ENCODE measurements around the gene ADRA1B. TPM values are rescaled to one million over a fixed set of nuclear protein-coding genes. Genes with fewer than 3 reads are reported as not detected.

Gene ADRA1B
- total RNA-seq, 1 donor, result 0.36 TPM

GRCh38 chr5:159911349-159911748 lies 4.9 kb upstream of the ADRA1B start:
- no peak overlapping the region for H3K4me2 ChIP-seq (ENCODE audit: insufficient read depth, low read length)
- no peak for TF ChIP-seq CTCF (IDR thresholded peaks at IDR 0.05; ENCODE audit: extremely low read depth, low read depth, low read length)
- no peak for DNase-seq (ENCODE audit: insufficient read length, low spot score, missing footprints)
- H4K20me1 ChIP-seq (ENCODE audit: insufficient read depth, low read length), result no peaks in the 10 kb centered on the region
- H3K4me1 ChIP-seq (ENCODE audit: insufficient read depth, low read length), result peaks cover 20% of the 10 kb centered on the region
- H3K79me2 ChIP-seq (ENCODE audit: insufficient read depth, low read length), result no peaks in the 10 kb centered on the region
- no peaks in the 10 kb centered on the region for H3K36me3 ChIP-seq (ENCODE audit: insufficient read depth, low read length)
- no peak overlapping the region for H3K4me3 ChIP-seq (ENCODE audit: insufficient read depth, low read length)
- H3K9me3 ChIP-seq (ENCODE audit: low read depth, low read length), result no peaks in the 10 kb centered on the region
- H3K27ac ChIP-seq (ENCODE audit: low read depth, low read length), result no peak overlapping the region
- no peak overlapping the region for H2AFZ ChIP-seq (ENCODE audit: low read length)
- no peaks in the 10 kb centered on the region for H3K27me3 ChIP-seq (ENCODE audit: insufficient read depth, low read length)

- Histone ChIP-seq H3K4me1 (ENCODE audit: insufficient read depth, low read length) (peaks cover 20% of the 10 kb centered on the region), H3K27ac (ENCODE audit: low read depth, low read length) (peak overlapping the region; percentile 44), H3K4me2 (ENCODE audit: insufficient read depth, low read length) (peak overlapping the region; percentile 56), H3K9me3 (ENCODE audit: low read depth, low read length) (no peaks in the 10 kb centered on the region), H3K79me2 (ENCODE audit: insufficient read depth, low read length) (no peaks in the 10 kb centered on the region), H3K4me3 (ENCODE audit: insufficient read depth, low read length) (peak overlapping the region; percentile 14), H4K20me1 (ENCODE audit: insufficient read depth, low read length) (no peaks in the 10 kb centered on the region), H3K27me3 (ENCODE audit: insufficient read depth, low read length) (no peaks in the 10 kb centered on the region), H2AFZ (ENCODE audit: low read length) (no peak overlapping the region), H3K36me3 (ENCODE audit: insufficient read depth, low read length) (no peaks in the 10 kb centered on the region)
- no peak for DNase-seq (ENCODE audit: insufficient read length, low spot score, missing footprints)
- no peak for TF ChIP-seq CTCF (IDR thresholded peaks at IDR 0.05; ENCODE audit: extremely low read depth, low read depth, low read length)
These were observed 4.1 kb upstream of the ADRA1B start for GRCh38 chr5:159912033-159912800.

- H3K4me2 ChIP-seq (ENCODE audit: insufficient read depth, low read length), result peak overlapping the region; percentile 56
- H3K79me2 ChIP-seq (ENCODE audit: insufficient read depth, low read length), result no peaks in the 10 kb centered on the region
- H2AFZ ChIP-seq (ENCODE audit: low read length), result no peak overlapping the region
- peaks cover 20% of the 10 kb centered on the region for H3K4me1 ChIP-seq (ENCODE audit: insufficient read depth, low read length)
- no peaks in the 10 kb centered on the region for H3K9me3 ChIP-seq (ENCODE audit: low read depth, low read length)
- H4K20me1 ChIP-seq (ENCODE audit: insufficient read depth, low read length), result no peaks in the 10 kb centered on the region
- H3K36me3 ChIP-seq (ENCODE audit: insufficient read depth, low read length), result no peaks in the 10 kb centered on the region
- no peaks in the 10 kb centered on the region for H3K27me3 ChIP-seq (ENCODE audit: insufficient read depth, low read length)
- H3K27ac ChIP-seq (ENCODE audit: low read depth, low read length), result peak overlapping the region; percentile 44
- peak; percentile 94 for DNase-seq (ENCODE audit: insufficient read length, low spot score, missing footprints)
- H3K4me3 ChIP-seq (ENCODE audit: insufficient read depth, low read length), result peak overlapping the region; percentile 14
- TF ChIP-seq CTCF (IDR thresholded peaks at IDR 0.05; ENCODE audit: extremely low read depth, low read depth, low read length), result no peak
These were observed 3.2 kb upstream of the ADRA1B start for GRCh38 chr5:159913048-159913447.

GRCh38 chr5:159913501-159913900 lies 2.8 kb upstream of the ADRA1B start:
- Histone ChIP-seq H3K27me3 (ENCODE audit: insufficient read depth, low read length) (no peaks in the 10 kb centered on the region), H3K36me3 (ENCODE audit: insufficient read depth, low read length) (no peaks in the 10 kb centered on the region), H3K4me2 (ENCODE audit: insufficient read depth, low read length) (peak overlapping the region; percentile 56), H3K4me3 (ENCODE audit: insufficient read depth, low read length) (no peak overlapping the region), H3K9me3 (ENCODE audit: low read depth, low read length) (no peaks in the 10 kb centered on the region), H2AFZ (ENCODE audit: low read length) (no peak overlapping the region), H3K4me1 (ENCODE audit: insufficient read depth, low read length) (peaks cover 20% of the 10 kb centered on the region), H3K79me2 (ENCODE audit: insufficient read depth, low read length) (no peaks in the 10 kb centered on the region), H3K27ac (ENCODE audit: low read depth, low read length) (peak overlapping the region; percentile 44), H4K20me1 (ENCODE audit: insufficient read depth, low read length) (no peaks in the 10 kb centered on the region)
- DNase-seq (ENCODE audit: insufficient read length, low spot score, missing footprints), result peak; percentile 84
- no peak for TF ChIP-seq CTCF (IDR thresholded peaks at IDR 0.05; ENCODE audit: extremely low read depth, low read depth, low read length)

Measured in osteoblast (primary cell).